IMR-90 (cell line): ENCODE results near the gene CYP2E1. TPM values are rescaled to one million over a fixed set of nuclear protein-coding genes. Genes with fewer than 3 reads are reported as not detected.

Experiments used
- ATAC-seq: fragments of 200-7000 bp; cut with Tn5 transposase; 2 replicates; pipeline ENCODE4 v1.9.1; 2020; ENCODE audit warnings: low read depth, mild to moderate bottlenecking, moderate library complexity
- BruUV-seq: library from RNA; stranded (reverse); fragments of 400-500 nt; replicated peaks from 2 replicates; lab custom pipeline; 2021; lab: Mats Ljungman, UMichigan
- CTCF ChIA-PET: fragments of 300-600 bp; formaldehyde crosslinking; extraction: SDS; loops from one replicate; lab custom pipeline; 2021; ENCODE audit warnings: antibody characterized with exemption; lab: Yijun Ruan, JAX
- POLR2A ChIA-PET: fragments of 300-600 bp; sonication (Branson Sonifier 250); formaldehyde crosslinking; loops from one replicate; lab custom pipeline; 2022; ENCODE audit warnings: antibody characterized with exemption; ENCODE audit not compliant: unreplicated experiment; lab: Charles Lee
- DNase-seq: peaks from one replicate; pipeline ENCODE4 v3.0.0; 2013
- H2AFZ ChIP-seq: replicated peaks from 2 replicates; pipeline ENCODE3; 2013; ENCODE audit warnings: low read length, mild to moderate bottlenecking; ENCODE audit not compliant: poor library complexity
- H2AK5ac ChIP-seq: 2 replicates; pipeline ENCODE4 v1.6.1; 2013; ENCODE audit warnings: low read depth, low read length, inconsistent platforms
- H2AK9ac ChIP-seq: replicated peaks from 2 replicates; pipeline ENCODE3; 2013; ENCODE audit warnings: mild to moderate bottlenecking, low read depth, low read length, moderate library complexity; ENCODE audit not compliant: poor library complexity
- H2BK120ac ChIP-seq: 2 replicates; pipeline ENCODE4 v1.6.1; 2013; ENCODE audit warnings: low read depth, low read length, inconsistent platforms
- H2BK15ac ChIP-seq: 3 replicates; pipeline ENCODE4 v1.6.1; 2013; ENCODE audit warnings: low read depth, low read length, inconsistent platforms
- H2BK20ac ChIP-seq: 2 replicates; pipeline ENCODE4 v1.6.1; 2013; ENCODE audit warnings: low read depth, mild to moderate bottlenecking, inconsistent platforms, low read length, moderate library complexity
- H2BK5ac ChIP-seq: 2 replicates; pipeline ENCODE4 v1.6.1; 2013; ENCODE audit warnings: mild to moderate bottlenecking, low read depth, low read length, inconsistent platforms; ENCODE audit not compliant: poor library complexity, severe bottlenecking
- H3K14ac ChIP-seq: replicated peaks from 2 replicates; pipeline ENCODE4 v1.6.1; 2013; ENCODE audit warnings: low read depth, low read length, inconsistent platforms
- H3K18ac ChIP-seq: 2 replicates; pipeline ENCODE4 v1.6.1; 2013; ENCODE audit warnings: low read depth, low read length, control low read depth
- H3K23ac ChIP-seq: 2 replicates; pipeline ENCODE4 v1.6.1; 2013; ENCODE audit warnings: low read depth, low read length, inconsistent platforms
- H3K27ac ChIP-seq: 2 replicates; pipeline ENCODE4 v1.5.1; 2013; ENCODE audit warnings: mild to moderate bottlenecking, control low read depth, low read length; ENCODE audit not compliant: insufficient read depth
- H3K27me3 ChIP-seq: 2 replicates; pipeline ENCODE4 v1.6.1; 2013; ENCODE audit warnings: low read length; ENCODE audit not compliant: control insufficient read depth, insufficient read depth
- H3K36me3 ChIP-seq: 2 replicates; pipeline ENCODE4 v1.6.1; 2013; ENCODE audit warnings: low read length, mixed read lengths; ENCODE audit not compliant: control insufficient read depth, insufficient read depth
- H3K4ac ChIP-seq: 2 replicates; pipeline ENCODE4 v1.6.1; 2013; ENCODE audit warnings: low read depth, low read length, inconsistent platforms
- H3K4me1 ChIP-seq: 2 replicates; pipeline ENCODE4 v1.6.1; 2013; ENCODE audit warnings: low read length, mixed read lengths; ENCODE audit not compliant: control insufficient read depth, insufficient read depth
- H3K4me2 ChIP-seq: 2 replicates; pipeline ENCODE4 v1.6.1; 2013; ENCODE audit warnings: low read depth, mild to moderate bottlenecking, control low read depth, low read length, moderate library complexity
- H3K4me3 ChIP-seq: 2 replicates; pipeline ENCODE4 v1.5.1; 2013; ENCODE audit warnings: low read depth, mild to moderate bottlenecking, control low read depth, low read length, moderate library complexity; ENCODE audit not compliant: insufficient read depth
- H3K56ac ChIP-seq: 2 replicates; pipeline ENCODE4 v1.6.1; 2013; ENCODE audit warnings: low read length, inconsistent platforms; ENCODE audit not compliant: insufficient read depth; ENCODE audit errors: extremely low read depth
- H3K79me1 ChIP-seq, 2 experiments: 2 replicates each; pipeline ENCODE4 v1.6.1; 2013; ENCODE audit warnings: low read length in 2 of 2, inconsistent platforms in 1 of 2, low read depth in 1 of 2
- H3K9ac ChIP-seq: 2 replicates; pipeline ENCODE4 v1.6.1; 2013; ENCODE audit warnings: low read depth, low read length, control low read depth
- H3K9me1 ChIP-seq: 2 replicates; pipeline ENCODE4 v1.6.1; 2013; ENCODE audit warnings: low read length, inconsistent platforms; ENCODE audit not compliant: insufficient read depth
- H3K9me3 ChIP-seq: 2 replicates; pipeline ENCODE4 v1.6.1; 2013; ENCODE audit warnings: low read length; ENCODE audit not compliant: control insufficient read depth, insufficient read depth
- H4K20me1 ChIP-seq: 2 replicates; pipeline ENCODE4 v1.6.1; 2013; ENCODE audit warnings: low read length, inconsistent platforms; ENCODE audit not compliant: insufficient read depth
- H4K5ac ChIP-seq: 2 replicates; pipeline ENCODE4 v1.6.1; 2013; ENCODE audit warnings: mild to moderate bottlenecking, low read depth, low read length, control low read depth
- H4K8ac ChIP-seq, 2 experiments: 2 replicates each; pipeline ENCODE4 v1.6.1; 2013; ENCODE audit warnings: low read depth in 2 of 2, low read length in 2 of 2, control low read depth in 1 of 2, inconsistent platforms in 1 of 2
- H4K91ac ChIP-seq: 2 replicates; pipeline ENCODE4 v1.6.1; 2013; ENCODE audit warnings: low read depth, low read length, inconsistent platforms; ENCODE audit not compliant: insufficient read depth
- BHLHE40 ChIP-seq: fragments of 150-350 bp; IDR thresholded peaks from 2 replicates; pipeline ENCODE4 v1.6.1; 2016; ENCODE audit warnings: mild to moderate bottlenecking, low read depth, low read length
- FOS ChIP-seq: fragments of 150-350 bp; IDR thresholded peaks from 2 replicates; pipeline ENCODE4 v1.6.1; 2016; ENCODE audit warnings: low read depth, low read length
- MAZ ChIP-seq: IDR thresholded peaks from 2 replicates; pipeline ENCODE4 v1.6.1; 2012; ENCODE audit warnings: low read depth, mild to moderate bottlenecking, low read length, improper control_type of control experiment, moderate library complexity, borderline replicate concordance
- NFE2L2 ChIP-seq: fragments of 150-350 bp; IDR thresholded peaks from 2 replicates; pipeline ENCODE4 v1.6.1; 2016; ENCODE audit warnings: low read depth, mild to moderate bottlenecking, low read length
- POLR2A ChIP-seq: IDR thresholded peaks from 2 replicates; pipeline ENCODE4 v1.6.1; 2012; ENCODE audit warnings: mild to moderate bottlenecking, low read depth, low read length
- RAD21 ChIP-seq: IDR thresholded peaks from 2 replicates; pipeline ENCODE4 v1.6.1; 2012; ENCODE audit warnings: low read length, improper control_type of control experiment
- USF2 ChIP-seq: fragments of 150-350 bp; IDR thresholded peaks from 2 replicates; pipeline ENCODE4 v1.6.1; 2017; ENCODE audit warnings: mild to moderate bottlenecking, antibody characterized with exemption, low read length, low read depth
- WGBS, 2 experiments: methylation state at CpG; one replicate each; pipeline versions ENCODE4 v1.1.5 to v1.1.7; 2013; ENCODE audit warnings: missing lambda C conversion rate in 2 of 2; ENCODE audit not compliant: insufficient read length in 1 of 2; ENCODE audit errors: extremely low coverage in 2 of 2; 5-methylcytosine and 5-hydroxymethylcytosine counted together
- dilution Hi-C: fragments of 300-500 bp; cut with HindIII; formaldehyde crosslinking; loops from one replicate; pipeline ENCODE4 v1.14.3; 2018; ENCODE audit warnings: low sequenced_read_pairs; ENCODE audit not compliant: unreplicated experiment
- in situ Hi-C: fragments of 300-500 bp; cut with MboI; formaldehyde crosslinking; loops from 3 replicates; pipeline ENCODE4 v1.14.3; 2019; ENCODE audit warnings: low sequenced_read_pairs, inconsistent platforms, mixed read lengths
- intact Hi-C: fragments of 100-400 bp; cut with micrococcal nuclease; formaldehyde crosslinking; loops from 2 replicates; pipeline ENCODE4 v1.10.0; 2022
- polyA plus RNA-seq, 3 experiments: library from polyadenylated mRNA; depleted of rRNA; stranded (reverse); fragments of >200 nt; gene quantifications; 2 replicates each; pipeline ENCODE4 v1.2.3, GENCODE V29; 2012; ENCODE audit warnings: low replicate concordance in 1 of 3
- total RNA-seq: library from RNA; depleted of rRNA; stranded (reverse); fragments of >200 nt; gene quantifications from 2 replicates; pipeline ENCODE4 v1.2.3, GENCODE V29; 2012
- TF ChIP-seq, protein P1 (sequence below): conservative IDR thresholded peaks from 2 replicates; pipeline ENCODE4 v1.5.1; 2012; ENCODE audit warnings: mild to moderate bottlenecking, low read depth, low read length, improper control_type of control experiment

CYP2E1 gene
- total and polyA plus RNA-seq, 2 of the 4 experiments (the other 2 are of a cell fraction), result 0.36 to 1.7 TPM

DNA sequence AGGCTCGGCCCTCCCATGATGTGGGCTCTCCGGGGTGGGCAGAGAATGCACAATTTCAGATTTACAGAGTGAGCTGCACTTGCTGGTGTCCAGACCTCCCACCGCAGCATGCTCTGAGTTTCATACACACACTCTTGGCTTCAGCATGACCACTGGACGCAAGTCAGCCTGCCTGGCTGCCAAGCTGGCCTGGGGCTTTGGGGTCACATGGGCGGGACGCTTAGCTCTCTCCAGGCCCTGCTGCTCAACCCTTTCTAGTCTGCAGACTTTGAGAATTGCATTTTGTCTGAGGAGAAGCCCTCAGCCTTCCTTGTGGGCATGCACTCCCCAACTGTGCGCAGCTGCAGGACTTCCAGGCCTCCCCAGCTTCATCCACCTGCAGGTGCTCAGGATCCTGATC lies 5.7 kb downstream of the CYP2E1 start:
- Histone ChIP-seq H2BK20ac (no peak overlapping the region), H3K4ac (no peak overlapping the region), H4K8ac (no peak overlapping the region), H4K20me1 (no peaks in the 10 kb centered on the region), H3K4me3 (no peak overlapping the region), H2AFZ (no peak overlapping the region), H4K5ac (no peak overlapping the region), H2BK15ac (no peak overlapping the region), H3K18ac (no peak overlapping the region), H3K4me1 (no peaks in the 10 kb centered on the region), H3K14ac (no peak overlapping the region), H3K9ac (no peak overlapping the region), H3K27me3 (peaks cover 29% of the 10 kb centered on the region), H3K79me1 (no peaks in the 10 kb centered on the region), H3K56ac (no peak overlapping the region), H2BK120ac (no peak overlapping the region), H2AK9ac (no peak overlapping the region), H2BK5ac (no peak overlapping the region), H3K4me2 (no peak overlapping the region), H3K9me3 (no peaks in the 10 kb centered on the region), H3K27ac (no peak overlapping the region), H4K91ac (no peak overlapping the region), H2AK5ac (no peak overlapping the region), H3K9me1 (no peaks in the 10 kb centered on the region), H3K23ac (no peak overlapping the region), H3K36me3 (no peaks in the 10 kb centered on the region)
- in situ Hi-C loops, result no loop called here
- no peak for ATAC-seq
- no TSS peak for BruUV-seq
- intact Hi-C loops, result no loop called here
- DNase-seq, result no peak
- 47% methylated on average over 4 of the region's 7 CpGs; no CpG with 5 or more reads in 1 of the 2 experiments for WGBS, 2 experiments
- dilution Hi-C loops, result no loop called here
- POLR2A ChIA-PET, result no interaction called here
- TF ChIP-seq RAD21 (no peak), POLR2A (no peak), BHLHE40 (no peak), FOS (no peak), MAZ (no peak), NFE2L2 (no peak), USF2 (no peak)
- TF ChIP-seq, protein P1, sequence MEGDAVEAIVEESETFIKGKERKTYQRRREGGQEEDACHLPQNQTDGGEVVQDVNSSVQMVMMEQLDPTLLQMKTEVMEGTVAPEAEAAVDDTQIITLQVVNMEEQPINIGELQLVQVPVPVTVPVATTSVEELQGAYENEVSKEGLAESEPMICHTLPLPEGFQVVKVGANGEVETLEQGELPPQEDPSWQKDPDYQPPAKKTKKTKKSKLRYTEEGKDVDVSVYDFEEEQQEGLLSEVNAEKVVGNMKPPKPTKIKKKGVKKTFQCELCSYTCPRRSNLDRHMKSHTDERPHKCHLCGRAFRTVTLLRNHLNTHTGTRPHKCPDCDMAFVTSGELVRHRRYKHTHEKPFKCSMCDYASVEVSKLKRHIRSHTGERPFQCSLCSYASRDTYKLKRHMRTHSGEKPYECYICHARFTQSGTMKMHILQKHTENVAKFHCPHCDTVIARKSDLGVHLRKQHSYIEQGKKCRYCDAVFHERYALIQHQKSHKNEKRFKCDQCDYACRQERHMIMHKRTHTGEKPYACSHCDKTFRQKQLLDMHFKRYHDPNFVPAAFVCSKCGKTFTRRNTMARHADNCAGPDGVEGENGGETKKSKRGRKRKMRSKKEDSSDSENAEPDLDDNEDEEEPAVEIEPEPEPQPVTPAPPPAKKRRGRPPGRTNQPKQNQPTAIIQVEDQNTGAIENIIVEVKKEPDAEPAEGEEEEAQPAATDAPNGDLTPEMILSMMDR, result no peak
- CTCF ChIA-PET, result no interaction called here
